ENCODE data around the gene FXYD3. TPM values are rescaled to one million over a fixed set of nuclear protein-coding genes. Genes with fewer than 3 reads are reported as not detected.
A peak's percentile ranks its signal among the peaks of the same experiment; 100 is the strongest.

Gene FXYD3
- total and polyA plus RNA-seq, 2 experiments from 2014 or later = 0.81 TPM; not detected in 1

DNA sequence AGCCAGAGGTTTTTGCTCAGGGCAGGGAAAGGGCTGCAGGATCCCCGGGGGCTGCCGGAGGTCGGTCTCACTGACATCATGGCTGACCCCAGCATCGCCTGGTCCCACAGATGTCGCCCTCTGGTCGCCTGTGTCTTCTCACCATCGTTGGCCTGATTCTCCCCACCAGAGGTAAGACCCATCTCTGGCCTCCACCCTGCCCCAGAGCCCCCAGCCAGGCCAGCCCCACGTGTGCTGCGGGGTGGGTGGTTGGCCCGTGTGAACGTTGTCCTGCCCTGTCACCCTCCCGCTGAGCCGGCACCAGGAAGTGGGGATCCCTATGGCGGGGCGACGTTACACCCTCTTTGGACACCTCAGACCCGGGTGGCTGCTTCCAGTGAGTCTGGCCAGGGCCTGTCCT lies 39.8 kb downstream of the FXYD3 start:
- Mint-ChIP-seq H3K9me3 (no peaks in the 10 kb centered on the region), H3K27me3 (ENCODE audit: insufficient read depth, low read depth, poor library complexity) (peaks cover 14% of the 10 kb centered on the region), H3K4me3 (peak overlapping the region; percentile 90), H3K27ac (no peak overlapping the region), H3K36me3 (ENCODE audit: low read depth) (peaks cover 43% of the 10 kb centered on the region), H3K4me1 (peaks cover 40% of the 10 kb centered on the region)
- Histone ChIP-seq H4K20me1 (replicated peaks; ENCODE audit: insufficient read depth) (peaks cover 12% of the 10 kb centered on the region; the same call in 1 of the 2 replicates), H3K79me2 (replicated peaks; ENCODE audit: insufficient read depth) (peaks cover 16% of the 10 kb centered on the region), H3K4me2 (peak overlapping the region; percentile 84), H3K27ac (ENCODE audit: low read depth) (no peak overlapping the region), H3K4me3 (peak overlapping the region; percentile 90), H3K36me3 (ENCODE audit: insufficient read depth) (peaks cover 26% of the 10 kb centered on the region), H3K9me2 (ENCODE audit: insufficient read depth) (no peaks in the 10 kb centered on the region), H2AFZ (no peak overlapping the region), H3K4me1 (ENCODE audit: insufficient read depth) (peaks cover 26% of the 10 kb centered on the region), H3K27me3 (ENCODE audit: insufficient read depth) (no peaks in the 10 kb centered on the region), H3F3A (replicated peaks; ENCODE audit: low read depth) (peaks cover 17% of the 10 kb centered on the region; the same call in 1 of the 2 replicates)
- no peak for DNase-seq (ENCODE audit: low spot score)
- ATAC-seq = no peak; the same call in 2 of the 3 replicates
- TF ChIP-seq EZH2phosphoT487 (IDR thresholded peaks at IDR 0.05; ENCODE audit: unreplicated experiment) (no peak), POLR2AphosphoS5 (IDR thresholded peaks at IDR 0.05; ENCODE audit: low read depth) (no peak), NANOG (IDR thresholded peaks at IDR 0.05; ENCODE audit: borderline replicate concordance) (no peak), CREB1 (CRISPR knock-in tag; IDR thresholded peaks at IDR 0.05; ENCODE audit: low read depth) (no peak), ETS1 (IDR thresholded peaks at IDR 0.05) (no peak), JUNB (IDR thresholded peaks at IDR 0.05; ENCODE audit: unreplicated experiment) (no peak), ZNF114 (CRISPR knock-in tag; IDR thresholded peaks at IDR 0.05) (no peak), ZNF462 (CRISPR knock-in tag; IDR thresholded peaks at IDR 0.05) (no peak), EZH2 (IDR thresholded peaks at IDR 0.05; ENCODE audit: low read depth, unreplicated experiment) (no peak), STAT1 (IDR thresholded peaks at IDR 0.05; ENCODE audit: unreplicated experiment) (no peak), ZNF331 (CRISPR knock-in tag; IDR thresholded peaks at IDR 0.05; ENCODE audit: low read depth) (no peak)
- TF ChIP-seq, protein P1, sequence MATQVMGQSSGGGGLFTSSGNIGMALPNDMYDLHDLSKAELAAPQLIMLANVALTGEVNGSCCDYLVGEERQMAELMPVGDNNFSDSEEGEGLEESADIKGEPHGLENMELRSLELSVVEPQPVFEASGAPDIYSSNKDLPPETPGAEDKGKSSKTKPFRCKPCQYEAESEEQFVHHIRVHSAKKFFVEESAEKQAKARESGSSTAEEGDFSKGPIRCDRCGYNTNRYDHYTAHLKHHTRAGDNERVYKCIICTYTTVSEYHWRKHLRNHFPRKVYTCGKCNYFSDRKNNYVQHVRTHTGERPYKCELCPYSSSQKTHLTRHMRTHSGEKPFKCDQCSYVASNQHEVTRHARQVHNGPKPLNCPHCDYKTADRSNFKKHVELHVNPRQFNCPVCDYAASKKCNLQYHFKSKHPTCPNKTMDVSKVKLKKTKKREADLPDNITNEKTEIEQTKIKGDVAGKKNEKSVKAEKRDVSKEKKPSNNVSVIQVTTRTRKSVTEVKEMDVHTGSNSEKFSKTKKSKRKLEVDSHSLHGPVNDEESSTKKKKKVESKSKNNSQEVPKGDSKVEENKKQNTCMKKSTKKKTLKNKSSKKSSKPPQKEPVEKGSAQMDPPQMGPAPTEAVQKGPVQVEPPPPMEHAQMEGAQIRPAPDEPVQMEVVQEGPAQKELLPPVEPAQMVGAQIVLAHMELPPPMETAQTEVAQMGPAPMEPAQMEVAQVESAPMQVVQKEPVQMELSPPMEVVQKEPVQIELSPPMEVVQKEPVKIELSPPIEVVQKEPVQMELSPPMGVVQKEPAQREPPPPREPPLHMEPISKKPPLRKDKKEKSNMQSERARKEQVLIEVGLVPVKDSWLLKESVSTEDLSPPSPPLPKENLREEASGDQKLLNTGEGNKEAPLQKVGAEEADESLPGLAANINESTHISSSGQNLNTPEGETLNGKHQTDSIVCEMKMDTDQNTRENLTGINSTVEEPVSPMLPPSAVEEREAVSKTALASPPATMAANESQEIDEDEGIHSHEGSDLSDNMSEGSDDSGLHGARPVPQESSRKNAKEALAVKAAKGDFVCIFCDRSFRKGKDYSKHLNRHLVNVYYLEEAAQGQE (IDR thresholded peaks at IDR 0.05; ENCODE audit: unreplicated experiment) = no peak
- TF ChIP-seq, protein P2, sequence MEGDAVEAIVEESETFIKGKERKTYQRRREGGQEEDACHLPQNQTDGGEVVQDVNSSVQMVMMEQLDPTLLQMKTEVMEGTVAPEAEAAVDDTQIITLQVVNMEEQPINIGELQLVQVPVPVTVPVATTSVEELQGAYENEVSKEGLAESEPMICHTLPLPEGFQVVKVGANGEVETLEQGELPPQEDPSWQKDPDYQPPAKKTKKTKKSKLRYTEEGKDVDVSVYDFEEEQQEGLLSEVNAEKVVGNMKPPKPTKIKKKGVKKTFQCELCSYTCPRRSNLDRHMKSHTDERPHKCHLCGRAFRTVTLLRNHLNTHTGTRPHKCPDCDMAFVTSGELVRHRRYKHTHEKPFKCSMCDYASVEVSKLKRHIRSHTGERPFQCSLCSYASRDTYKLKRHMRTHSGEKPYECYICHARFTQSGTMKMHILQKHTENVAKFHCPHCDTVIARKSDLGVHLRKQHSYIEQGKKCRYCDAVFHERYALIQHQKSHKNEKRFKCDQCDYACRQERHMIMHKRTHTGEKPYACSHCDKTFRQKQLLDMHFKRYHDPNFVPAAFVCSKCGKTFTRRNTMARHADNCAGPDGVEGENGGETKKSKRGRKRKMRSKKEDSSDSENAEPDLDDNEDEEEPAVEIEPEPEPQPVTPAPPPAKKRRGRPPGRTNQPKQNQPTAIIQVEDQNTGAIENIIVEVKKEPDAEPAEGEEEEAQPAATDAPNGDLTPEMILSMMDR (conservative IDR thresholded peaks at IDR 0.05; ENCODE audit: low read depth in 2 of 2) = no peak

All from GM23338 (cell line).